Measurements from ENCODE around the gene KIF24.

- TF ChIP-seq POLR2A (IDR thresholded peaks at IDR 0.05) (no peak), CTCF (IDR thresholded peaks at IDR 0.05) (no peak)
These were observed 8.3 kb upstream of the KIF24 start for GRCh38 chr9:34337403-34337802.

Data from thyroid gland (tissue), 4 donors.